Anterior cingulate cortex (tissue), 58 donors: ENCODE measurements around the gene UBE2E2.

Experiments used
- DNase-seq, 58 donors: peaks; one replicate each; lab custom pipeline; 2025; lab: John Stamatoyannopoulos, UW

UBE2E2 gene

GRCh38 chr3:23553353-23553752, 350.2 kb downstream of the UBE2E2 start:
- no peak for DNase-seq

- DNase-seq, result no peak
Observed at GRCh38 chr3:23565041-23565775, 362.1 kb downstream of the UBE2E2 start.

GRCh38 chr3:23566499-23566898, 363.4 kb downstream of the UBE2E2 start:
- no peak for DNase-seq

- no peak for DNase-seq
Observed at GRCh38 chr3:23567917-23568316, 364.8 kb downstream of the UBE2E2 start.

- DNase-seq, result no peak
Observed at GRCh38 chr3:23573827-23574226, 370.7 kb downstream of the UBE2E2 start.

GRCh38 chr3:23574822-23575315, 371.7 kb downstream of the UBE2E2 start:
- no peak for DNase-seq

- DNase-seq, result no peak
Observed at GRCh38 chr3:23575697-23576096, 372.6 kb downstream of the UBE2E2 start.

GRCh38 chr3:23576379-23576959, 373.3 kb downstream of the UBE2E2 start:
- no peak for DNase-seq

- DNase-seq, result no peak
Observed at GRCh38 chr3:23580096-23580713, 377.1 kb downstream of the UBE2E2 start.

GRCh38 chr3:23583980-23584740, 381.0 kb downstream of the UBE2E2 start:
- DNase-seq, result no peak

- DNase-seq, result no peak
Observed at GRCh38 chr3:23587513-23587912, 384.4 kb downstream of the UBE2E2 start.

GRCh38 chr3:23588547-23588946, 385.4 kb downstream of the UBE2E2 start:
- no peak for DNase-seq

- no peak for DNase-seq
Observed at GRCh38 chr3:23589602-23590001, 386.5 kb downstream of the UBE2E2 start.

- no peak for DNase-seq
Observed at GRCh38 chr3:23590424-23591273, 387.5 kb downstream of the UBE2E2 start.

- no peak for DNase-seq
Observed at GRCh38 chr3:23591374-23591773, 388.2 kb downstream of the UBE2E2 start.

GRCh38 chr3:23592961-23593931, 390.1 kb downstream of the UBE2E2 start:
- no peak for DNase-seq

GRCh38 chr3:23594066-23594465, 390.9 kb downstream of the UBE2E2 start:
- DNase-seq, result no peak

GRCh38 chr3:23594894-23595670, 392.0 kb downstream of the UBE2E2 start:
- DNase-seq, result no peak
